SK-N-SH (cell line): ENCODE results near the gene FSTL5. TPM values are rescaled to one million over a fixed set of nuclear protein-coding genes. Genes with fewer than 3 reads are reported as not detected.

Experiments used
- CTCF ChIA-PET: fragments of 300-600, 350-600 bp; formaldehyde crosslinking; extraction: SDS; loops from one replicate; lab custom pipeline; 2021; lab: Yijun Ruan, JAX
- POLR2A ChIA-PET: fragments of 350-600 bp; sonication (Branson Sonifier 250); formaldehyde crosslinking; extraction: SDS; loops from one replicate; lab custom pipeline; 2020; ENCODE audit warnings: antibody characterized with exemption, inconsistent platforms; lab: Yijun Ruan, JAX
- DNase-seq: peaks from one replicate; pipeline ENCODE4 v3.0.0; 2012
- H2AFZ ChIP-seq: fragments of 200-600 bp; sonication (generic); 2 replicates; pipeline ENCODE4 v1.8.1; 2016; ENCODE audit warnings: antibody characterized with exemption, mild to moderate bottlenecking, low read depth
- H3F3A ChIP-seq: fragments of 200-600 bp; sonication (generic); replicated peaks from 2 replicates; pipeline ENCODE3; 2016; ENCODE audit warnings: antibody characterized with exemption, mild to moderate bottlenecking; ENCODE audit not compliant: insufficient read depth
- H3K27ac ChIP-seq, 2 experiments: fragments of 200-500 bp in 1 of 2; fragments of 200-600 bp in 1 of 2; sonication (Bioruptor generic) in 1 of 2; sonication (generic), shearing (Covaris generic) in 1 of 2; 2 replicates each; pipeline versions ENCODE4 v1.5.1 to v1.6.1; 2014 to 2016; ENCODE audit warnings: low read depth in 2 of 2, inconsistent platforms in 1 of 2, low read length in 1 of 2, mild to moderate bottlenecking in 1 of 2, mixed read lengths in 1 of 2
- H3K27me3 ChIP-seq: fragments of 200-600 bp; sonication (generic), shearing (Covaris generic); 2 replicates; pipeline ENCODE4 v1.6.1; 2016; ENCODE audit warnings: mixed run types; ENCODE audit not compliant: insufficient read depth
- H3K36me3 ChIP-seq, 2 experiments: fragments of 200-500 bp in 1 of 2; fragments of 200-600 bp in 1 of 2; sonication (Bioruptor generic) in 1 of 2; sonication (generic) in 1 of 2; replicated peaks in 1 of 2; 2 replicates each; pipeline versions ENCODE3 to v1.5.1; 2014 to 2016; ENCODE audit warnings: low read length in 1 of 2, mild to moderate bottlenecking in 1 of 2; ENCODE audit not compliant: insufficient read depth in 2 of 2, control insufficient read depth in 1 of 2
- H3K4me1 ChIP-seq, 2 experiments: fragments of 200-500 bp in 1 of 2; fragments of 200-600 bp in 1 of 2; sonication (Bioruptor generic) in 1 of 2; sonication (generic), shearing (Covaris generic) in 1 of 2; 2 replicates each; pipeline versions ENCODE4 v1.5.1 to v1.6.1; 2014 to 2016; ENCODE audit warnings: low read depth in 1 of 2, low read length in 1 of 2, mixed run types in 1 of 2; ENCODE audit not compliant: insufficient read depth in 2 of 2, control insufficient read depth in 1 of 2
- H3K4me2 ChIP-seq: fragments of 200-600 bp; sonication (generic), shearing (Covaris generic); 2 replicates; pipeline ENCODE4 v1.6.1; 2017; ENCODE audit warnings: mixed run types
- H3K4me3 ChIP-seq, 2 experiments: fragments of 200-500 bp in 1 of 2; fragments of 200-600 bp in 1 of 2; sonication (Bioruptor generic) in 1 of 2; sonication (generic), shearing (Covaris generic) in 1 of 2; 2 replicates each; pipeline versions ENCODE4 v1.5.1 to v1.8.1; 2014 to 2016; ENCODE audit warnings: low read depth in 2 of 2, inconsistent platforms in 1 of 2, low read length in 1 of 2, mild to moderate bottlenecking in 1 of 2, mixed read lengths in 1 of 2, moderate library complexity in 1 of 2
- H3K79me2 ChIP-seq: fragments of 200-600 bp; sonication (generic); 2 replicates; pipeline ENCODE4 v1.8.1; 2017; ENCODE audit warnings: mild to moderate bottlenecking; ENCODE audit not compliant: insufficient read depth
- H3K9ac ChIP-seq: fragments of 200-600 bp; sonication (generic); 2 replicates; pipeline ENCODE4 v1.6.1; 2017; ENCODE audit warnings: mixed run types
- H3K9me2 ChIP-seq: fragments of 200-600 bp; sonication (generic); 2 replicates; pipeline ENCODE4 v1.6.1; 2017; ENCODE audit warnings: mixed run types
- H3K9me3 ChIP-seq: fragments of 200-600 bp; sonication (generic); 2 replicates; pipeline ENCODE4 v1.6.1; 2017; ENCODE audit warnings: mixed run types, mild to moderate bottlenecking, moderate library complexity
- H4K20me1 ChIP-seq: fragments of 200-600 bp; sonication (generic); 2 replicates; pipeline ENCODE4 v1.6.1; 2017; ENCODE audit warnings: mild to moderate bottlenecking, mixed run types; ENCODE audit not compliant: insufficient read depth
- ELF1 ChIP-seq: IDR thresholded peaks from 2 replicates; pipeline ENCODE4 v1.4.0; 2012
- EP300 ChIP-seq, 2 experiments: IDR thresholded peaks; 2 replicates each; pipeline versions ENCODE4 v1.4.0 to v1.6.1; 2012; ENCODE audit warnings: borderline replicate concordance in 1 of 2, low read depth in 1 of 2, low read length in 1 of 2
- GABPA ChIP-seq: IDR thresholded peaks from 2 replicates; pipeline ENCODE4 v1.4.0; 2012; ENCODE audit warnings: low read depth, mild to moderate bottlenecking
- GATA2 ChIP-seq: sonication (generic); formaldehyde crosslinking; IDR thresholded peaks from 2 replicates; pipeline ENCODE4 v1.5.0; 2020; ENCODE audit warnings: mild to moderate bottlenecking, missing genetic modification reagents
- IRF3 ChIP-seq: fragments of 150-350 bp; IDR thresholded peaks from 2 replicates; pipeline ENCODE4 v1.6.1; 2016; ENCODE audit warnings: mild to moderate bottlenecking, low read depth, low read length
- JUND ChIP-seq: IDR thresholded peaks from 2 replicates; pipeline ENCODE4 v1.4.0; 2012
- MAX ChIP-seq: IDR thresholded peaks from 2 replicates; pipeline ENCODE4 v1.4.0; 2012; ENCODE audit warnings: low read depth
- MEF2A ChIP-seq: IDR thresholded peaks from 2 replicates; pipeline ENCODE4 v1.4.0; 2012; ENCODE audit warnings: low read depth, borderline replicate concordance
- MXI1 ChIP-seq: IDR thresholded peaks from 2 replicates; pipeline ENCODE4 v1.6.1; 2012; ENCODE audit warnings: mild to moderate bottlenecking, low read depth, low read length, improper control_type of control experiment
- NRF1 ChIP-seq: IDR thresholded peaks from 2 replicates; pipeline ENCODE4 v1.6.1; 2012; ENCODE audit warnings: low read depth, mild to moderate bottlenecking, low read length
- RAD21 ChIP-seq: IDR thresholded peaks from 2 replicates; pipeline ENCODE4 v1.6.1; 2012; ENCODE audit warnings: mild to moderate bottlenecking, low read length
- RFX5 ChIP-seq: IDR thresholded peaks from 2 replicates; pipeline ENCODE4 v1.6.1; 2012; ENCODE audit warnings: mild to moderate bottlenecking, improper control_type of control experiment, low read length
- RXRA ChIP-seq: IDR thresholded peaks from 2 replicates; pipeline ENCODE4 v1.4.0; 2012; ENCODE audit warnings: low read depth, mild to moderate bottlenecking, borderline replicate concordance
- SMC3 ChIP-seq: IDR thresholded peaks from 2 replicates; pipeline ENCODE4 v1.6.1; 2012; ENCODE audit warnings: low read depth, low read length, improper control_type of control experiment
- TEAD4 ChIP-seq: IDR thresholded peaks from 2 replicates; pipeline ENCODE4 v1.4.0; 2012; ENCODE audit warnings: mild to moderate bottlenecking, borderline replicate concordance; ENCODE audit not compliant: insufficient read depth
- USF1 ChIP-seq: IDR thresholded peaks from 2 replicates; pipeline ENCODE4 v1.4.0; 2012; ENCODE audit warnings: low read depth, borderline replicate concordance
- USF2 ChIP-seq: fragments of 150-350 bp; IDR thresholded peaks from 2 replicates; pipeline ENCODE4 v1.6.1; 2017; ENCODE audit warnings: antibody characterized with exemption, low read length, low read depth, borderline replicate concordance
- YY1 ChIP-seq: IDR thresholded peaks from 2 replicates; pipeline ENCODE4 v1.4.0; 2012; ENCODE audit warnings: low read depth, mild to moderate bottlenecking
- ZBTB33 ChIP-seq: IDR thresholded peaks from 2 replicates; pipeline ENCODE4 v1.4.0; 2012; ENCODE audit warnings: low read depth, borderline replicate concordance
- WGBS: methylation state at CpG from one replicate; pipeline ENCODE4 v1.1.6; 2017; ENCODE audit warnings: low lambda C conversion rate; 5-methylcytosine and 5-hydroxymethylcytosine counted together
- polyA plus RNA-seq, 3 experiments: library from polyadenylated mRNA; depleted of rRNA; stranded (reverse); fragments of >200 nt; gene quantifications; 2 replicates each; pipeline ENCODE4 v1.2.3, GENCODE V29; 2012

FSTL5 gene
- polyA plus RNA-seq, 1 of the 3 experiments (the other 2 are of a cell fraction): 0.07 TPM

GRCh38 chr4:161841759-161842158 lies 322.0 kb downstream of the FSTL5 start:
- Histone ChIP-seq H3K9me3 (no peaks in the 10 kb centered on the region), H3K27ac (no peak overlapping the region), H3K9me2 (no peaks in the 10 kb centered on the region; the same call in 1 of the 2 replicates), H3K27me3 (no peaks in the 10 kb centered on the region), H3F3A (no peaks in the 10 kb centered on the region), H3K4me1 (peaks cover 0 to 5% of the 10 kb centered on the region in 2 experiments; a peak in 2 of 4 replicates), H3K36me3 (no peaks in the 10 kb centered on the region), H3K79me2 (no peaks in the 10 kb centered on the region), H3K9ac (no peak overlapping the region), H4K20me1 (no peaks in the 10 kb centered on the region), H2AFZ (no peak overlapping the region), H3K4me2 (no peak overlapping the region)
- DNase-seq: no peak
- ChIA-PET POLR2A (no interaction called here), CTCF (interaction anchor here (1.1 kb wide), 1 partner anchor 13 kb away, joined by 5 read pairs; no protein-coding TSS in a partner anchor)
- 53% methylated on average over 4 of the region's 4 CpGs for WGBS
- TF ChIP-seq NRF1: no peak
- no peak; the same call in 1 of the 2 replicates for TF ChIP-seq GATA2 (CRISPR knock-in tag)
- TF ChIP-seq SMC3: no peak
- TF ChIP-seq RAD21: peak; percentile 34; the same call in 1 of the 2 replicates
- TF ChIP-seq MEF2A: no peak
- no peak for TF ChIP-seq GABPA
- TF ChIP-seq RXRA: no peak
- no peak for TF ChIP-seq RFX5
- TF ChIP-seq MXI1: no peak
- TF ChIP-seq EP300 (IDR thresholded peaks at IDR 0.05; ENCODE audit: borderline replicate concordance in 1 of 2, low read depth in 1 of 2, low read length in 1 of 2): peak in 1 of 2 experiments; percentile 51; a peak in 1 of 4 replicates
- TF ChIP-seq JUND: no peak
- TF ChIP-seq, all 33 proteins: peak for 2
- H3K4me3 ChIP-seq: no peak overlapping the region

- Histone ChIP-seq H3K4me3 (no peak overlapping the region), H3K9me3 (no peaks in the 10 kb centered on the region), H3K9me2 (no peaks in the 10 kb centered on the region), H3K4me2 (no peak overlapping the region), H3K9ac (no peak overlapping the region), H2AFZ (no peak overlapping the region; the same call in 1 of the 2 replicates), H3K4me1 (no peaks in the 10 kb centered on the region; a peak in 1 of 4 replicates), H3K79me2 (no peaks in the 10 kb centered on the region), H3K27ac (no peak overlapping the region), H4K20me1 (no peaks in the 10 kb centered on the region), H3K36me3 (no peaks in the 10 kb centered on the region), H3K27me3 (no peaks in the 10 kb centered on the region), H3F3A (no peaks in the 10 kb centered on the region)
- no peak for DNase-seq
- TF ChIP-seq USF2: no peak
- no peak for TF ChIP-seq USF1
- no peak for TF ChIP-seq MAX
- TF ChIP-seq YY1: no peak
- TF ChIP-seq ZBTB33: no peak
- no peak for TF ChIP-seq IRF3
- no peak for TF ChIP-seq GABPA
- TF ChIP-seq RAD21: no peak
- TF ChIP-seq EP300 (IDR thresholded peaks at IDR 0.05; ENCODE audit: borderline replicate concordance in 1 of 2, low read depth in 1 of 2, low read length in 1 of 2): no peak
- no peak for TF ChIP-seq TEAD4
- TF ChIP-seq ELF1: no peak
- CTCF ChIA-PET: no interaction called here
- POLR2A ChIA-PET: no interaction called here
These were observed 334.2 kb downstream of the FSTL5 start for GRCh38 chr4:161829591-161829990.
